ENCODE results near the gene CD164L2. TPM values are rescaled to one million over a fixed set of nuclear protein-coding genes. Genes with fewer than 3 reads are reported as not detected.

Gene CD164L2
- polyA plus RNA-seq, 3 donors, result not detected

DNA sequence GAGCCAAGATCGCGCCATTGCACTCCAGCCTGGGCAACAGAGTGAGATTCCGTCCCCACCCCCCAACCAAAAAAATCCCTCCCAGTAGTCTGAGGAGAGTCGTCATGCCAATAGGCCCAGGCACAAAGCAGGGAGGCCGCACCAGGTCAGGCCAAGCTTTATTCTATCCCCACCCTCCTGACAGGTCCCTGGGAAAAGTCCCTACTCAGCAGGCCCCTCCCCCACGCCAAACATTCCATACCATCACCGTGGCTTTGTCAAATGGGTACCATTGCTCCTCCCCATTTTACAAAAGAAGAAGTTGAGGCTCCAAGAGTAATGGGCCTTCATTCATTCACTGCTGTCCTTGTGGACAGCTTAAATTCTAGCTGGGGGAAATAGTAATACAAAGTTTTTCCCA, 14.6 kb upstream of the CD164L2 start:
- WGBS (ENCODE audit: insufficient coverage), result 100% methylated on average over 2 of the region's 7 CpGs
- Histone ChIP-seq H3K4me2 (replicated peaks; ENCODE audit: extremely low read depth, low read length, poor library complexity, severe bottlenecking) (no peak overlapping the region), H3K4me3 (replicated peaks in 1 of 3; ENCODE audit: low read depth in 2 of 3, low read length in 3 of 3) (no peak overlapping the region), H3K9me3 (replicated peaks in 1 of 2; ENCODE audit: control insufficient read depth in 1 of 2, insufficient read depth in 1 of 2, low read length in 2 of 2) (no peaks in the 10 kb centered on the region), H3K4me1 (ENCODE audit: control insufficient read depth in 1 of 2, insufficient read depth in 2 of 2, low read length in 2 of 2) (peaks cover 9% of the 10 kb centered on the region in 2 donors), H3K79me2 (ENCODE audit: insufficient read depth, low read length) (no peaks in the 10 kb centered on the region), H3K27ac (ENCODE audit: low read depth in 1 of 2, low read length in 2 of 2) (no peak overlapping the region), H4K20me1 (ENCODE audit: insufficient read depth, low read length) (peaks cover 25% of the 10 kb centered on the region), H3K36me3 (replicated peaks in 1 of 2; ENCODE audit: control insufficient read depth in 1 of 2, insufficient read depth in 2 of 2, low read length in 2 of 2) (no peaks in the 10 kb centered on the region), H3K27me3 (ENCODE audit: control insufficient read depth in 2 of 2, insufficient read depth in 2 of 2, low read length in 2 of 2) (peaks cover 0 to 5% of the 10 kb centered on the region in 2 donors), H3K9ac (ENCODE audit: insufficient read depth, low read length, poor library complexity, severe bottlenecking) (no peak overlapping the region), H2AFZ (ENCODE audit: insufficient read depth, low read depth, low read length, poor library complexity, severe bottlenecking) (no peak overlapping the region)
- H3K4me3 Mint-ChIP-seq, result no peak overlapping the region
- no peak for DNase-seq
- H3K9me3 Mint-ChIP-seq, result peaks cover 0 to 4% (median 0%) of the 10 kb centered on the region in 7 donors
- TF ChIP-seq, protein P1, sequence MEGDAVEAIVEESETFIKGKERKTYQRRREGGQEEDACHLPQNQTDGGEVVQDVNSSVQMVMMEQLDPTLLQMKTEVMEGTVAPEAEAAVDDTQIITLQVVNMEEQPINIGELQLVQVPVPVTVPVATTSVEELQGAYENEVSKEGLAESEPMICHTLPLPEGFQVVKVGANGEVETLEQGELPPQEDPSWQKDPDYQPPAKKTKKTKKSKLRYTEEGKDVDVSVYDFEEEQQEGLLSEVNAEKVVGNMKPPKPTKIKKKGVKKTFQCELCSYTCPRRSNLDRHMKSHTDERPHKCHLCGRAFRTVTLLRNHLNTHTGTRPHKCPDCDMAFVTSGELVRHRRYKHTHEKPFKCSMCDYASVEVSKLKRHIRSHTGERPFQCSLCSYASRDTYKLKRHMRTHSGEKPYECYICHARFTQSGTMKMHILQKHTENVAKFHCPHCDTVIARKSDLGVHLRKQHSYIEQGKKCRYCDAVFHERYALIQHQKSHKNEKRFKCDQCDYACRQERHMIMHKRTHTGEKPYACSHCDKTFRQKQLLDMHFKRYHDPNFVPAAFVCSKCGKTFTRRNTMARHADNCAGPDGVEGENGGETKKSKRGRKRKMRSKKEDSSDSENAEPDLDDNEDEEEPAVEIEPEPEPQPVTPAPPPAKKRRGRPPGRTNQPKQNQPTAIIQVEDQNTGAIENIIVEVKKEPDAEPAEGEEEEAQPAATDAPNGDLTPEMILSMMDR (IDR thresholded peaks at IDR 0.05), result no peak
- peaks cover 4 to 10% (median 6%) of the 10 kb centered on the region in 3 donors for H3K27me3 Mint-ChIP-seq (ENCODE audit: low read depth in 3 of 3)
- no peaks in the 10 kb centered on the region for H3K36me3 Mint-ChIP-seq
- H3K4me1 Mint-ChIP-seq, result peaks cover 11% of the 10 kb centered on the region
- H3K27ac Mint-ChIP-seq, result no peak overlapping the region
- intact Hi-C loops (cut with micrococcal nuclease), result loop anchor here in 1 of 2 donors (5.0 to 10.0 kb wide), 2 partner anchors 40 to 293 kb away; no protein-coding TSS in a partner anchor

DNA sequence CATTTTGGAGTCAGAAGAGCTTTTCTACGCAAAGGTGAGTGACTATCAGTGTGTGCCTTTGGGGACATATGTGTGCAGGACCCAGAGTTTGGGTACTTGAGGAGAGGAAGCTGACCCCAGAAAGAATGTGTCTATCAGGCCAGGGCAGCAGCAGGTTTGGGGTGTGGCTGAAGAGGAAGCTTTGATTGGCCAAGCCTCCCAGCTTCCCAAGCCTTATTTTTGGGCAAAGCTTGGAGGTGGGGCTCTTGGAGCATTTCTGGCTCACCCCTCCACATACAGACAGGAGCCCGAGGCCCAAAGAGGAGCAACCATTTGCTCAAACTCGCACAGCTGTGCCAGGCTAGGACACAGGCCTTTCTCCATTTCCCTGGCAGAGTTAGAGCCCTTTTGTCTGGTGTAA, 14.0 kb upstream of the CD164L2 start:
- Histone ChIP-seq H3K9me3 (replicated peaks in 1 of 2; ENCODE audit: control insufficient read depth in 1 of 2, insufficient read depth in 1 of 2, low read length in 2 of 2) (no peaks in the 10 kb centered on the region), H3K4me1 (ENCODE audit: control insufficient read depth in 1 of 2, insufficient read depth in 2 of 2, low read length in 2 of 2) (peaks cover 7 to 9% of the 10 kb centered on the region in 2 donors), H3K4me3 (replicated peaks in 1 of 3; ENCODE audit: low read depth in 2 of 3, low read length in 3 of 3) (no peak overlapping the region), H3K27me3 (ENCODE audit: control insufficient read depth in 2 of 2, insufficient read depth in 2 of 2, low read length in 2 of 2) (peaks cover 0 to 6% of the 10 kb centered on the region in 2 donors), H3K9ac (ENCODE audit: insufficient read depth, low read length, poor library complexity, severe bottlenecking) (no peak overlapping the region), H3K4me2 (replicated peaks; ENCODE audit: extremely low read depth, low read length, poor library complexity, severe bottlenecking) (no peak overlapping the region), H2AFZ (ENCODE audit: insufficient read depth, low read depth, low read length, poor library complexity, severe bottlenecking) (no peak overlapping the region), H3K27ac (ENCODE audit: low read depth in 1 of 2, low read length in 2 of 2) (no peak overlapping the region), H4K20me1 (ENCODE audit: insufficient read depth, low read length) (peaks cover 18% of the 10 kb centered on the region), H3K79me2 (ENCODE audit: insufficient read depth, low read length) (no peaks in the 10 kb centered on the region), H3K36me3 (replicated peaks in 1 of 2; ENCODE audit: control insufficient read depth in 1 of 2, insufficient read depth in 2 of 2, low read length in 2 of 2) (no peaks in the 10 kb centered on the region)
- WGBS (ENCODE audit: insufficient coverage), result 96% methylated on average over 3 of the region's 3 CpGs
- H3K4me3 Mint-ChIP-seq, result no peak overlapping the region
- intact Hi-C loops (cut with micrococcal nuclease), result loop anchor here in 1 of 2 donors (5.0 to 10.0 kb wide), 2 partner anchors 40 to 292 kb away; no protein-coding TSS in a partner anchor
- TF ChIP-seq, protein P1 (IDR thresholded peaks at IDR 0.05), result no peak
- H3K27ac Mint-ChIP-seq, result peak overlapping the region in 1 of 7 donors; percentile 69
- peaks cover 0 to 5% (median 0%) of the 10 kb centered on the region in 7 donors for H3K9me3 Mint-ChIP-seq
- no peak for DNase-seq
- H3K27me3 Mint-ChIP-seq (ENCODE audit: low read depth in 3 of 3), result peaks cover 8 to 13% (median 8%) of the 10 kb centered on the region in 3 donors
- peaks cover 7% of the 10 kb centered on the region for H3K4me1 Mint-ChIP-seq
- no peaks in the 10 kb centered on the region for H3K36me3 Mint-ChIP-seq

Data from CD14-positive monocyte (primary cell).